Activated naive CD4-positive, alpha-beta T cell (primary cell): ENCODE measurements around the gene TTC9C.
"Not testable (repeated sequence)": the region's sequence is repeated elsewhere in the genome, so short reads cannot be mapped to it uniquely, and the experiment has no call there.

Source experiments
- DNase-seq, 4 experiments: peaks; one replicate each; lab custom pipeline; 2025; lab: John Stamatoyannopoulos, UW

Gene TTC9C

DNA sequence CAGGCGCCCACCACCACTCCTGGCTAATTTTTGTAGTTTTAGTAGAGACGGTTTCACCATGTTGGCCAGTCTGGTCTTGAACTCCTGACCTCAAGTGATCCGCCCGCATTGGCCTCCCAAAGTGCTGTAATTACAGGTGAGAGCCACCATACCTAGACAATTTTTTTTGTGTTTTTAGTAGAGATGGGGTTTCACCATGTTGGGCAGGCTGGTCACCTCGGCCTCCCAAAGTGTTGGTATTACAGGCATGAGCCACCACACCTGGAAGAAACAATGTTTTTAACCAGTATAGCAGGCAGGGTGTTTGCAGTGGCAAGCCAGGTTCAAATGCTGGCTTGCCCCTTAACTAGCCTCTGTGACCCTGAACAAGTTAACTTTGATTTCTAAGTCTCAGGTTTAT is 21.6 kb downstream of the TTC9C start:
- DNase-seq, result not testable (repeated sequence)

DNA sequence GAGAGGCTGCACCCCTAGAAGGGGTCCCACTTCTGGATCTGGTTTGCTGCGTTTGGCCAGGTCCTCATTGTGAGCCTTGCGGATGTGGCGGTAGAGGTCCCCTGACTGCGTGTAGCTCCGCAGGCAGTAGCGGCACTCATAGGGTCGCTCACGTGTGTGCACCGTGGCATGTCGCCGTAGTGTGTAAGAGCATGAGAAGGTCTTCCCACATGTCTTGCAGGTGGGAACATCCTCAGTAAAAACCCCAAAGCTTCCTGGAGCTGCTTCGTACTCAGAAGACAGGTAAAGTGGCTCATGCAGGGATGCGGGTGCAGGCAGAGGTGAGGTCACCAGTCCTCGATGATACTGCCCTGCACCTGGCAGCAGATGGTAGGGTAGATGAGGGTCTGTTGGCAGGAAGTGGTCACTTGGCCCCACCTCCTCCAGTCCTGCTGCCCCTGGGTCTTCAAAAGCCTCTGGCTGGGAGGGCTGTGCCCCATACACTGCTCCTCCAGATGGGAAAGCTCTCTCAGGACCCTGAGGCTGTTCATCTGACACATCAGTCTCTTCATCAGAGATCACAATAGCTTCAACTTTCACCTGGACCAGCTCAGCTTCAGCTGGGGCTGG is 24.0 kb downstream of the TTC9C start:
- no peak for DNase-seq

- DNase-seq, result no peak
Measured at GRCh38 chr11:62752994-62753735, 24.9 kb downstream of the TTC9C start.

- peak; percentile 88 to 94 (median 92) for DNase-seq
Measured at GRCh38 chr11:62753736-62754603, 25.7 kb downstream of the TTC9C start, which contains the start of gene ZBTB3. Gene ZBTB3 (minus strand): TSS chr11:62754160. CDS start chr11:62753664, 496 bp downstream.

DNA sequence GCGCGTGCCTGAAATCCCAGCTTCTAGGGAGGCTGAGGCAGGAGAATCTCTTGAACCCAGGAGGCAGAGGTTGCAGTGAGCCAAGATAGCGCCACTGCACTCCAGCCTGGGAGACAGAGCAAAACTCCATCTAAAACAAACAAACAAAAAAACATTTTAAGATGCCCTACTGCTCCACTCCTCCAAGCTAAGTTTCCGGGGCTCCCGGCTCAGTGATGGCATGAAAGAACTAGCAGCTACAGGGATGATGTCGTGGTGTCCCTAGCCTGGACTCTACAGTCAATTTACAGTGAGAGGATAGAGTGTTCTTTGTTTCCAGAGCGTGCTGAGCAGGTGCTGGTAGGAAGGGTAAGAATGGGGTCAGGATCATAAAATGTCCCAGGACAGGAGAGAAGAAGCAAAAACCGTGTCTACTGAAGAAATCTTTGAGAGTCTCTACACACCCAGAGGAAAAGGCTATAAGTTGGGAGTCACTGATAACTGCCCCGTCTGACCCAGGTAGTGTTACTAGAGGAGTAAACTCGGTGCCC is 26.9 kb downstream of the TTC9C start:
- DNase-seq, result no peak

DNA sequence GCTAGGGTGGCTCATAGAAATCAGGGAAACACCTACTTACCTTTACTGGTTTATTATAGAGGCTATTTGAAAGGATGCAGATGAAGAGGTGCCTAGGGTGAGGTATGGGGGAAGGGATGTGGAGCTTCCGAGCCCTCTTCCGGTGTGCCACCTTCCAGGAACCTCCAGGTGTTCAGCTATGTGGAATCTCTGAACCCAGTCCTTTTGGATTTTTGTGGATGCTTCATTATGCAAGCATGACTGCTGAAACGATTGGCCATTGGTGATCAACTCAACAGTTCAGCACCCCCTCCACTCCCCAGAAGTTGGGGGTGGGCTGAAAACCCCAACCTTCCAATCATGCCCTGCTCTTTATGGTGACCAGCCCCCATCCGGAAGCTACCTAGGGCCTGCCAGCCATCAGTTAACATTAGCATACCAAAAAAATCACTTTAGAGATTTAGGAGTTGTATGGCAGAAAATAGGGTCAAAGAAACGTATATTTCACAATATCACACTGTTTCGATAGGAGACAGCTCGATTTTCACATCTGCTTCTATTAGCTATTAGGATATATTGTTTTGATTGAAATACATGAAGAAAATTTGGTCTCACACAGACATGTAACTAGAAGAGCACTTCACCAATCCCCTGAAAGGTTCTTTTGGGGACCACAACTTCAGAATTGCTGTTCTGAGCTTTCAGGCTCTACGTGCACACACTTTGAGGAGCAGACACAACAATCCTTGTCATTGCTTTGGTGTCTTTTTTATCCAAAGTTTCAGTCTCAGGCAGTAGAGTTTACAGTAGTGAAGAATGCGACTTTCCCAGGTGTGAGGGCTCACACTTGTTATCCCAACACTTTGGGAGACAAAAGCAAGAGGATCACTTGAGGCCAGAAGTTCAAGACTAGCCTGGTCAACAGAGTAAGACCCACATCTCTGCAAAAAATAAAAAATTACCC is 29.8 kb downstream of the TTC9C start:
- DNase-seq, result no peak

DNA sequence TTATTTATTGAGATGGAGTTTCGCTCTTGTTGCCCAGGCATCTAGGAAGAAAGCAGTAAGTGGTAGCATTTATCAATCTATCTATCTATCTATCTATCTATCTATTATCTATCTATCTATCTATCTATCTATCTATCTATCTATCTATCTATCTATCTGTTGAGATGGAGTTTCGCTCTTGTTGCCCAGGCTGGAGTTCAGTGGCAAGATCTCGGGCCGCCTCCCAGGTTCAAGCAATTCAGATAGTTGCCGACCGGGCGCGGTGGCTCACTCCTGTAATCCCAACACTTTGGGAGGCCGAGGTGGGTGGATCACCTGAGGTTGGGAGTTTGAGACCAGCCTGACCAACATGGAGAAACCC is 32.6 kb downstream of the TTC9C start:
- not testable (repeated sequence) for DNase-seq

DNA sequence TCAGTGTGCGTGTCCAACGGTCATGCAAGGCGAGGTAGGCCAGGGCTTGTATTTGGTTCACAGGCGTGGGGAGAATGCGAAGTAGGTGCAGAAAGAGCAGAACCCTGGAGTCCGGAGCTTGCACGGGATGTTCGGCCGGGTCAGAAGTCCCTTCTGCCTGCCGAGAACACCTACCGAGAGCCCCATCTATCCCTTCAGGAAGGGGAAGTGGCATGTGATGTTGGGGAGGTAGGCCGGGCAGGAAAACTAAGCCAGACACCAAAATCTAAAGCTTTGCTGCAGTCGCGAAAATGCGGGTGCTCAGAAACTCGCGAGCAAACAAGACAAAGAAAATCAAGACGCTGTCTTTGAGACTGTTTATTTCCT is 42.5 kb downstream of the TTC9C start:
- no peak for DNase-seq

DNA sequence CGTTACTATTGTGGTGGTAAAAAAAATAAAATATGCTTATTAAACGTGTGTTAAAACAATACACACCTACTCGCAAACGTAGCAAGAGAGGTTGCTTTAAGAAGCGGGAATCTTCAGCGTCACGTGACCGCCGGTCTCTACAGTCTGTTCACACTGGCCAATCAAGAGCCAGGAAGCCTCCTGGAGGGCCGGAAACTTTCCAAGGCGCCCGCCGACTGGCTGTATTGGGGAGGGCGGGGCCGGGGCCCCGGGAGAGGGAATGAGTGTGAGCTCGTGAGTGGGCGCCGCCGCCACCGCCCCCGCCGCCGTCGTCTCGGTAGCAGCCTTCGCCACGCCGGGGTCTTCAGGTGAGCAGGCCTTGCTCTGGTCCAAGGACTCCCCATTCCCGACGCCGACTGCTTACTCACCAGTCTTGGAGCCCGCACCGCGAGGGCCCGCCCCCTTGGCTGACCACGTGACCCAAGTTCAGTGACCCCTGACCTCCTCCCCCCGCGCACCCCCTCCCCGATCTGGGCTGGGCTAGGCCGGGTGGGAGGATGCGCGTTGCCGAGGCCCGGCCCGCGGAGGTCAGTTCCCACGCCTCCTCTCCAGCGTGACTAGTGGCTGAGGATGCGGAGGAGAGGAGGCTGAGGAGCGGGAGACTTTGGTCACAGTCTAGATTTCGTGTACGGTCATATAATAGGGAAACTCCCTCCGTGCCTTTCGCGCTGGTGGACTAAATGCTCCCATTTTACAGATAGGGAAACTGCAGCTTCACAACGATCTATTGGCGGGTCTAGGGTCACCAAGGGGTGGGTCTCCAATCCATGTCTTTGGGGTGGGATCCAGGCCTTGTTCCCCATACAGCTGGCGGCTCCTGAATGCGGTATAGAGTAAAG is 43.1 kb downstream of the TTC9C start, which contains the start of gene TAF6L:
TAF6L (plus strand) TSS at position 253 of the 878 bp plus-strand sequence. CDS start 4,388 bp downstream, outside the sequence.
- DNase-seq, result peak; percentile 78 to 85 (median 83)

GRCh38 chr11:62774407-62774806 is 46.1 kb downstream of the TTC9C start:
- no peak for DNase-seq

- no peak for DNase-seq
Measured at GRCh38 chr11:62775646-62776045, 47.4 kb downstream of the TTC9C start.

DNA sequence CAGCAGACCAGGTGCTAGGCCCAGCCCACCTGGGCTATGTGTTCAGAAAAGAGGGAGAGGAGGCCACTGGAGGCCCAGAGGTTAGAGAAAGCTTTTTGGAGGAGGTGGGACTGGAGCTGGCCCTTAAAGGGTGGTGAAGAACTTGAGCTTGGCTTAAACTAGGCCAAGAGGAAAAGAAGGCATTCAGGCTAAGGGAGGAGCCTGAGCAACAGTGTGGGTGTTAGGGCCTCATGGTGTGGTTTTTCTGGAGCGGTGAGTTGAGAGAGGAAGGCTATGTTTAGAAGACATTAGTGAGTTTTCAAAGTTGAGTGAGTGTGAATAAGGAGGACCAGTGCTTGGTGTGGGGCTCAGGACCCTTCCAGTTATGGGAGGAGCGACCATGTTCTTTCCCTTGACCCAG is 49.1 kb downstream of the TTC9C start:
- no peak for DNase-seq

GRCh38 chr11:62778441-62778840 is 50.2 kb downstream of the TTC9C start:
- no peak for DNase-seq

- no peak for DNase-seq
Measured at GRCh38 chr11:62782753-62783152, 54.5 kb downstream of the TTC9C start.

DNA sequence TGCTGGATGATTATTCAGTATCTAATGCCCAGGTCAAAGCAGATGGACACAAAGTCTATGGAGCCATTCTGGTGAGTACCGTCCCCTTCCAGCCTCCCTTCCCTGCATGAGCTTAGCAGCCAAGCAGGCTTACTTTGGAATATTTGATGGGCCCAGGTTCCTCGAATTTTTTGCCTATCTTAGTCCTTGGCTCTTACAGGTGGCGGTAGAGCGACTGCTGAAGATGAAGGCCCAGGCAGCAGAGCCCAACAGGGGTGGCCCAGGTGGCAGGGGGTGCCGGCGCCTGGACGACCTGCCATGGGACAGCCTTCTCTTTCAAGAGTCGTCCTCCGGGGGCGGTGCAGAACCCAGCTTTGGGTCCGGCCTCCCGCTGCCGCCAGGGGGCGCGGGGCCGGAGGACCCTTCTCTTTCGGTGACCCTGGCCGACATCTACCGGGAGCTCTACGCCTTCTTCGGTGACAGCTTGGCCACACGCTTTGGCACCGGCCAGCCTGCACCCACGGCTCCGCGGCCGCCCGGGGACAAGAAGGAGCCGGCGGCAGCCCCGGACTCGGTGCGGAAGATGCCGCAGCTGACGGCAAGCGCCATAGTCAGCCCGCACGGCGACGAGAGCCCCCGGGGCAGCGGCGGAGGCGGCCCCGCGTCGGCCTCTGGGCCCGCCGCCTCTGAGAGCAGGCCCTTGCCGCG is 58.2 kb downstream of the TTC9C start:
- DNase-seq, result peak; percentile 58 to 78 (median 66)

DNA sequence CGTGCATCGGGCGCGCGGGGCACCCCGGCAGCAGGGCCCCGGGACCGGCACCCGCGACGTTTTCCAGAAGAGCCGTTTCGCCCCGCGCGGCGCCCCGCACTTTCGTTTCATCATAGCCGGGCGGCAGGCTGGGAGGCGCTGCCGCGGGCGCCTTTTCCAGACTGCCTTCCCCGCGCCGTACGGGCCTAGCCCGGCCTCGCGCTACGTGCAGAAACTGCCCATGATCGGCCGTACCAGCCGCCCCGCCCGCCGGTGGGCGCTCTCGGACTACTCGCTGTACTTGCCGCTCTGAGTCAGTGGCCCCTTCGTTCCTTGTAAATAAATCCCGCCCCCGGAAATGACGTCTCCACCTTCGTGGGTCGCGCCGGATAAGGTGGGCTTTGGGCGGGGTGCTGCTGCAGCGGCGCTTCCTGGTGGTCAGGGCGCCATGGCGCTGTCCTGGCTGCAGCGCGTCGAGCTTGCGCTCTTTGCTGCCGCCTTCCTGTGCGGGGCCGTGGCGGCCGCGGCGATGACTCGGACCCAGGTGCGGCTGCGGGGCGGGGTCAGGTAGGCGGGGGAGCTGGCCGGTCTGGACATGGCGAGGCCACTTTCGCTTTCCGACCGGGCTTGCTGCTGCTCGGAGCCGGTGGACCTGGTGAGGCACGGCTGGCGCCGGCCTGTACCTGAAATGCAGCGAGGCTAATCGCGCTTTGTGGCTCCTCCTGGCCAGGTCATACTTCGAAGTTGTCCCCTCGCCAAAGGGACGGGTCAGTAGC is 58.9 kb downstream of the TTC9C start, which contains the start of gene TMEM179B:
TMEM179B (plus strand) TSS at position 398 of the 755 bp plus-strand sequence; CDS start at position 428, 30 bp downstream.
- DNase-seq, result peak; percentile 92 to 95 (median 93)
